GM08714 (cell line): ENCODE data around the gene SORD.
"Not testable (repeated sequence)": the region's sequence is repeated elsewhere in the genome, so short reads cannot be mapped to it uniquely, and the experiment has no call there.

Source experiments
- H3K4me3 ChIP-seq: fragments of 200-500 bp; sonication (Bioruptor generic); 2 replicates; pipeline ENCODE4 v1.5.1; 2014; ENCODE audit warnings: mild to moderate bottlenecking, low read length, inconsistent platforms
- ZNF274 ChIP-seq: IDR thresholded peaks from 2 replicates; pipeline ENCODE4 v1.6.1; 2012; ENCODE audit warnings: mild to moderate bottlenecking, low read depth, low read length

The SORD gene

DNA sequence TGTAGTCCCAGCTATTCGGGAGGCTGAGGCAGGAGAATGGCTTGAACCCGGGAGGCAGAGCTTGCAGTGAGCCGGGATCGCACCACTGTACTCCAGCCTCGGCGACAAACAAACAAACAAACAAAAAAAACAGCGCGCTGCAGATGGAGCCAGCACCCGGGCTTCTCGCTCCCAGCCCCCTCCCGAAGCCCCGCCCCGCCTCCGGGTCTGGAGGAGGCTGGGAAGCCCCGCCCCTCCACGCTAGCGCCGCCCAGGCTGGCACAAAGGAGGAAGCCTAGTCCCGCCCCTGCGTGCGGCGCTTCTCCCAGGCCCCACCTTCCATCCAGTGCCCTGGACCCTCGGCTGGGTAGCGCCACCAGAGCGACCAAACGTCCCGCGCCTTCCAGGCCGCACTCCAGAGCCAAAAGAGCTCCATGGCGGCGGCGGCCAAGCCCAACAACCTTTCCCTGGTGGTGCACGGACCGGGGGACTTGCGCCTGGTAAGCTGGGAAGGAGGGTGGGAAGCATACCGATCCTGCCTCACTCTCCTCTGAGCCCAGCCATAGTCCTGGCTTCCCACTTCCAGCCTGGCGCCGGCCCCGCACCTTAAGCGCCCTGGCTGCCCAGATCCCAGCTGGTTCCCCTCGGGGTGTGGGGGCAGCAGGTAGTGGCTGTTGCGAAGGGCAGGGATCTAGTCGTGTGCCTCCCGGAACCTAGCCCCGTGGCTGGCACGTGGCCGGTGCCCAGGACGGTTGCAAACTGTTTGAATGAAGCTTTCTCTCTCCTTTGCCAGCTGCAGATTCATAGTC lies at the start of gene SORD:
SORD (plus strand) TSS at position 325 of the 788 bp plus-strand sequence; CDS start at position 414, 89 bp downstream.
- no peak for TF ChIP-seq ZNF274
- peak within 1 kb of the TSS; percentile 78 for H3K4me3 ChIP-seq

DNA sequence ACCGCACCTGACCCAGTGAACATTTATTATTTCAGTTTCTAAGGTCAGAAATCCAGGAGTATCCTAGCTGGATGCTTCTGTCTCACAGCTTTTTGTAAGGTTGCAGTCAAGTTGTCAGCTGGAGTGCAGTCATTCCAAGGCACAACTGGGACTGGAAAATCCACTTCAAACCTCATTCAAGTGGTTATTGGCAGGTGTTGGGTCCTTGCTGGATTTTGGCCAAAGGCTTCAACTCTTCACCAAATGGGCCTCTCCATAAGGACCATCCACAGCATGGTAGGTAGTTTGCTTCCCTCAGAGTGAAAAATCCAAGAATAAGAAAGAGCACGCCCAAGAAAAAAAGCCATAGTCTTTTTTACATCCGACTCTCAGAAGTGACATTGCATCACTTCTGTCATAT lies 46.8 kb upstream of the SORD start:
- not testable (repeated sequence) for H3K4me3 ChIP-seq

DNA sequence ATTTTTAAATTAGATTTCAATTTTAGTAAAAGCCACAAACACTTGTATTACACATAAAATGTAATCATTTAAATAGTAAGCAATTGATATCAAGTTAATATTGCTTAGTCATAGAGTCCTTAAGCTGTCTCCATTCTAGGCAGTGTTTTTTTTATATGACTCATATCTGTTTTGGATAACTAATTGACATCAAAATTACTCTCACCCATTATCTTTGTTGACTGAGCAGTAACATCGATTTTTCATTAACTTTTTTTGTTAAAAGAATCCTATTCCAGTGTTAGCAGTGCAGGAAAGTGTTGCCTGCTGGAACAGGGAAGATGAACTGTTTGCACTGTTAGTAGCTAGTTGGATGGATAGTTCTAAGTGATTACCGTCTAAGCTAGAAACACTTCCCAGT lies 45.2 kb upstream of the SORD start:
- not testable (repeated sequence) for H3K4me3 ChIP-seq

DNA sequence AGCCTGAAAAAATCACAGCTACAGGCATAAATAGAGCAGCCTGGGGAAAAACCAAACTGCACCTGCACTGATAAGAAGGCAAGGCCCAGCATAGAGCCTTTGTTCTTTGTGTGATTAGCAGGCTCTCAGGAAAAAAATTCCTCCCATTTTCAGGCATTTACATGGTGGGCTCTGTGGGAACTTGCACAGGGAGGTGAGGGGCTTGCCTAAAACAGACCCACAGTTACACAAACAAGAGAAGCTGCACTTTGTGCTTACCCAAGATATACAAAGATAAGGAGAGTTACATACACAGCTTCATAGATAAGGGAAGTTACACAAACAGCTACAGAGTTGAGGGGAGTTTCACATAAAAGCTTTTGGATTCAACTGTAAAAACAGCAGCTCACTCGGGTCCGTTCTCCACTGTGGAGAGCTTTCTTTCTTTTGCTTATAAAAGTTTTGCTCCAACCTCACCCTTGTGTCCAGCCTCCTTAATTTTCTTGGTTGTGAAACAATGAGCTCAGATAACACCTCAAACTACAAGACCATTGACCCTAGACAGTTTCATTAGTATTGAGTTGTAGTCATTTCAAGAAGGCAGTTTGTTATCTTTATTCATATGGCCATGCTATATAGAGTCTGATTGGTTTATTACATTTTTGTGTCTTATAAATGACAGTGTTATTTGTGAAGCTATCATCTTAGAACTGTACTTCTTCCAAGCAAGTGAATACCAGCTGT lies 43.2 kb upstream of the SORD start:
- not testable (repeated sequence) for H3K4me3 ChIP-seq

DNA sequence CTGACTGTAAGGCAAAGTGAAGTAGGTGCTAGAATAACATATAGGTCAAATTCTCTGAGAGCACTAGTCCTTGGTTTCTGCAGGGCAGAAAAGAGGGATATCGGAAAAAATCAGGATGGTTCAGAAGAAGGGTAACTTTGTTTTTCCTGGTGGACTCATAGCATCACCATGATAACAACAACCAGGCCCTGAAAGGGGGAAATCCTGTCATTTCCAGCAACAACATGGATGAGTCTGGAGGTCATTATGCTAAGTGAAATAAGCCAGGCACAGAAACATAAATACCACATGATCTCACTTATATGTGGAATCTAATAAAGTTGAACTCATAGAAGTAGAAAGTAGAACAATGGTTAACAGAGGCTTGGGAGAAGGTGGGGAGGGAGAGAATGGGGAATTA lies 38.9 kb upstream of the SORD start:
- not testable (repeated sequence) for H3K4me3 ChIP-seq

DNA sequence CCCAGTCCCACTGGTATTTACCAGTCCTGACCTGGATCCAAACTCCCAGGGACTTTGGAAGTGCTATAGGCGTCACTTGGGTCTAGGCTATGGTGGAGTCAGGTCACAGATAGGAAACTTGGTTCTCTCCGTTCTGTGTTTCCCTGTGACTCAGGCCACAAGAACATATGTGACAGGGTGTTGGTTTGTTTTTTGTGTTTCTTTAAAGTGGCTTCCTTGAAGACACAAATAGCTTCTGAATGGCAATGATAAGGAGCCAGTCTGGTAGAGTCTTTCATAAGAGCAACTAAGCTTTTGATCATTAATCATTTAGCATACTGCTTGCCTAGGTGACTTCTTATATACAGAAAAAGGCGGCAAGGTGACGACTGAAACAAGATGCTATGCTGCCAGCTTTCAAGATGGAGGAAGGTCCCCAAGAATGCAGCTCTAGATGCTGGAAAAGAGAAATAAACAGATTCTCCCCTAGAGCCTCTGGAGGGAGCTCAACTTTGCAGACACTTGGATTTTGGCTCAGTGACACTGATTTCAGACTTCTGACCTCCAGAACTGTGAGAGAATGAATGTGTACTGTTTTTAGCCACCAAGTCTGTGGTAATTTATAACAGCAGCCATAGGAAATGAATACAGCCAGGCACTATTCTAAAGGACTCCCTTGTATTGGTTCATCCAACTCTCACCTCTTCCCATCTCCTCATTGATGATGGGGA lies 36.5 kb upstream of the SORD start:
- H3K4me3 ChIP-seq: not testable (repeated sequence)

DNA sequence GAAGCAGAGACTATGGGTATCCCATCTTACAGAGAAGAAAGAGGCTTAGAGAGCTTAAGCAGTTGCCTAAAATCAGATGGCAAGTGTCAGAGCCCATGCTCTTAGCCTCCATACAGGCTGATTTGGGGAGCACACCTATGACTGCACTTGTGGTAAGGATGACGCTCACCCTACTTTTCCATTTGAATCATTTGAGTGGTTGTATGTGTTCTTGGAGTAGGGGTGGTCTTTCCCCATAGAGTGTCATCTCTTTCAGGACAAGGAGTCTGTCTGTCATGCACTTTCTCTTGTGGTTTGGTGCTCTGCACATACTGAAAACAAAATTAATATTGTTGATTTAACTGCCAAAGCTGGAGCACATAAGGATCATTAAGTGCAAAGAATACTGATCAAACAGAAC lies 35.3 kb upstream of the SORD start:
- H3K4me3 ChIP-seq: not testable (repeated sequence)

DNA sequence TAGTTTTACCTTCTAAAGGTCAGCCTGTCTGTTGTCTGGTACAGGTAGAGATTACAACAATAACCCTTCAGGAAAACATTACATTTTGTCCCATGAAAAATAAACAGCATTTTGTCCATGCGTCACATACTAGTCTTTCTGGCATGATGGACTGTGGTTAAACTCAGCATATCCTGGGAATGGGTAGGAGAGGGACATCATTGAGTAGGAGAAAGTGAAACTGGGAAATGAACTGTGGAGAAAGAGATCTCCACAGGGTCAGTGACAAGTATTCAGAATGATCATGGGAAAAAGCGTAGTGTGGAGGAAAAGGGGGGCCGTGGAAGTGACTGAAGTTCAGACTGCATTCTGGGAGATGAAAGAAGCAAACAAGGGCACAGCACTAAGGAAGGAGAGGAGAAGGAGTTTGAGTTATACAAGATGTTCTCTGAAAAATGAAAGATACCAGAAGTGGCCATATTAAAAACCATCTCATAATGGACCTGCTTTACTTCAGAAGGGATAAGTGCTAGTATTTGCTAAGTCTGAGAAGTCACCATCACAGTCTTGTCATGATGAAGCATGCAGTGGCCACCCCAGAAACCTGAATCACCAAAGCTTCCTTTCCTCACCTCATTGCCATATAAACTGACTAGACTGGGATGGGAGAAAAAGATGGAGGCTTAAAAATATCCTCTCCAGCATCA lies 34.7 kb upstream of the SORD start:
- H3K4me3 ChIP-seq: not testable (repeated sequence)

DNA sequence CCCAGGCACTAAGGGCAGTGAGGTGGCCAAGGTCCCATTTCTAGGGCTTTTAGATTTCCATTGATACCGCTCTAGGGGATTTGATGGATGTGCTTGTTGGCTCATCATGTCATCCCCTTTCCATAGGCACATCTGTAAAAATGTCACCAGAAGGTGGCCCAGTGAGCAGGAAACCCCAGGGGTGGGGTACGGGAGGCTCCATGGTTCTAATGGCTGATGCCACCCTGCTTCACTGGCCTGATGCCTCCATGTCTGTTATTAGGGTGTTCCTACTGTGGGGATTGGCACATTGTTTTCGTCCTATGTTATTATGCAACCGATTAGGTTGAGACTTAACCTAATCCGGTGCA lies 34.1 kb upstream of the SORD start:
- not testable (repeated sequence) for H3K4me3 ChIP-seq

DNA sequence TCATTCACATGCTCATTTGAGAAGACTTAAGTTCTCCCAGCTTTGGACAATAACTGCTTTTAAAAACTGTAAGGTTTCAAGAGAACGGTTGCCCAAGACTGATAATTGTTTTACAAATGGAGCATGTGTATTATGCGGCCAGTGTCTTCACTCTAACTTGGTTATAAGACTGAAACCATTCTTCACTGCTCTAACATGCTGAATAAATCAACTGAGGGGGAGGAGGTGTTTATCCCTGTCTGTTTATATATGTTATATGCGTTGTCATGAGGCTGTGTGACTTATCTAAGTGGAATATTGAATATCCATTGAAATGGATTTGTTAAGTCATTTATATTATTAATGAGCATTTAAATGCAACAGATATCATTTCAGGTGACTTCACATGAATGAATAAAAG lies 25.4 kb upstream of the SORD start:
- H3K4me3 ChIP-seq: not testable (repeated sequence)

DNA sequence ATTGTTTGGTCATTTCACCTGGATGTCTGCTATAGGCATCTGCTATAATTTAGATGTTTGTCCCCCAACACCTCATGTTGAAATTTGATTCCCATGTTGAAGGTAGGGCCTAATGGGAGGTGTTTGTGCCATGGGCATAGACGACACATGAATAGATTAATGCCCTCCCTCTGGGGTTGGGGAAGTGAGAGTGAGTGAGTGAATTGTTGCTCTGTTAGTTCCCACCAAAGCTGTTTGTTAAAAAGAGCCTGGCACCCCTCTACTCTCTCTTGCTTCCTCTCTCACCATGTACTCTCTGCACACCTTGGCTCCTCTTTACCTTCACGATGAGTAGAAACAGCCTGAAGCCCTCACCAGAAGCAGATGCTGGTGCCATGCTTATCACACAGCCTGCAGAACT lies 23.9 kb upstream of the SORD start:
- no peak overlapping the region for H3K4me3 ChIP-seq
- no peak for TF ChIP-seq ZNF274

DNA sequence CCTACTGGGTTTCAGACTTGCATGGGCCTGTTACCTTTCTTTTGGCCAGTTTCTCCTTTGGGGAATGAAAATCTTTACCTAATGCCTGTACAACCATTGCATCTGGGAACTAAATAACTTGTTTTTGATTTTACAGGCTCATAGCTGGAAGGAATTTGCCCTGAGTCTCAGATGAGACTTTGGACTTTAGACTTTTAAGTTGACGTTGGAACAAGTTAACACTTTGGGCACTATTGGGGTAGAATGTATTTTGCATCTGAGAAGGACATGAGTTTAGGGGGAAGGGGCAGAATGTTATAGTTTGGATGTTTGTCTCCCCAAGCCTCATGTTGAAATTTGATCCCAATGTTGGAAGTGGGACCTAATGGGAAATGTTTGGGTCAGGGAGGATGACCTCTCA lies 21.8 kb upstream of the SORD start:
- H3K4me3 ChIP-seq: not testable (repeated sequence)

DNA sequence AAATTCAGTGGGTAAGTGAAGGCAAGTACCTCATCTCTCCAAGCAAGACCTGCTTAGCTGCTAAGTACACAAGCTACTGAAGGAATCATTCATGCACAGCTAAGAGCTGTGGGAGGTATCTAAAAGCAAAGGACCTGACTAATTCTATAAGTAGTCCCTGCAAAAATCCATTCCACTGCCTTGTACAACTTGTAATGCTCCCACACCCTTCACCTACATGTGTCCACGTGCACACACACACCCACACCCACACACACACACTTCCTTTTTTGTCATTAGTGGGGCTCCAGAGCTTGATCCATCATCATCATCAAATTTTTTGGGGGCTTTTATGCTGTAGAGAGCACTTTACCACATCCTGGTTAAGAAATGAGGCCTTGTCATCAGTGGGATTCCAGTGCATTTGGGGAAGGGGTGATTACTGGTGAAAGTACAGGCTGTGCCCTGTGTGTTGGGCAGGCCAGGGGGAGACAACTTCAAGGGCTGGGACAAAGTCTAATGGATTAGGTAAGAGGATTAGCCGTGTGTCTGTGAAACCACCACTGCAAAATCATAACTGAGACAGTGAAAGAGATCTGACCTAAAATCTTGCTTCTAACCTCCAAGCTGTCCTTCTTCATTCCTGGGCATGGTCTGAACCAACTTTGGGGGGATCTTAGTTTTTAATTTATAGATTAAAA lies 19.1 kb upstream of the SORD start:
- not testable (repeated sequence) for H3K4me3 ChIP-seq

DNA sequence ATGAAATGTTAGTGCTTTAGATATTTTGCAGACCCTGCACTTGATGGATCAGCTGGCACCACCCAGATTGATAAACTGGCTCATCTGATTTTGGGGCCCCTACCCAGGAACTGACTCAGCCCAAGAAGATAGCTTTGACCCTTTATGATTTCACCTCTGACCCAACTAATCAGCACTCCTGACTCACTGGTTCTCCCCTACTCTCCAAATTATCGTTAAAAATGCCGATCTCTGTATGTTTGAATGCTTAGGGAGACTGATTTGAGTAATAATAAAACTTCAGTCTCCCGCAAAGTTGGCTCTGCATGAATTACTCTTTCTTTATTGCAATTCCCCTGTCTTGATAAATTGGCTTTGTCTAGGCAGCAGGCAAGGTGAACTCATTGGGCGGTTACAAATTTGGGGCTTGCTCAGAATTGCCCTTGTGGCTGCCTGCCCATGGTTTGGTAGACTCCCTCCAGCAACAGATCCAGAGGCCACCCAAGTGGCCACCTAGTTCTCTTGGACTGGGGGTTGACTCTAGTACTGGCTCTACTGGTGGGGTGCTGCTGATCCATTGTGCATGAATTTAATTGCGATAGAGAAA lies 18.3 kb upstream of the SORD start:
- H3K4me3 ChIP-seq: not testable (repeated sequence)

DNA sequence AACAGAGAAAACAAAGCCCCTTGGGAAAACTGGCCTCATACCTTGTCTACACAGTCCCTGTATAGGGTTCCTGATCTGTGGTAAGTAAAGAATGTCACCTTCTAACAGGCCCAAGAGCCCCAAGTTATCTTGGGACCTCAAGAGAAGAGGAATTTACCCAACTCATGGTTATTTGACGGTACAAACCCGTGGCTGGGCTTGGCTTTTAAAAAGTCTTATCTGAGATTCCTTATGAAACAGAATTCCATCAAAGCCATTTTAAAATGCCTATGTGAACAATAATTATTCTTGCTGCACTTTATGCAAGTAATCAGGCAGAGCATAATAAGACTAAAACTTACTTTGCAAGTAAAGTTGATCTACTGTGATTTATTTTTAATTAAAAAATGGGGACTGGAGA lies 13.9 kb upstream of the SORD start:
- TF ChIP-seq ZNF274: no peak
- H3K4me3 ChIP-seq: no peak overlapping the region

DNA sequence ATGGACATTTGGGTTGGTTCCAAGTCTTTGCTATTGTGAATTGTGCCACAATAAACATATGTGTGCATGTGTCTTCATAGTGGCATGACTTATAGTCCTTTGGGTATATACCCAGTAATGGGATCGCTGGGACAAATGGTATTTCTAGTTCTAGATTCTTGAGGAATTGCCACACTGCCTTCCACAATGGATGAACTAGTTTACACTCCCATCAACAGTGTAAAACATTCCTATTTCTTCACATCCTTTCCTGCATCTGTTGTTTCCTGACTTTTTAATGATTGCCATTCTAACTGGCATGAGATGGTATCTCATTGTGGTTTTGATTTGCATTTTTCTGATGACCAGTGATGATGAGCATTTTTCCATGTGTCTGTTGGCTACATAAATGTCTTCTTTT lies 7.9 kb upstream of the SORD start:
- H3K4me3 ChIP-seq: not testable (repeated sequence)

DNA sequence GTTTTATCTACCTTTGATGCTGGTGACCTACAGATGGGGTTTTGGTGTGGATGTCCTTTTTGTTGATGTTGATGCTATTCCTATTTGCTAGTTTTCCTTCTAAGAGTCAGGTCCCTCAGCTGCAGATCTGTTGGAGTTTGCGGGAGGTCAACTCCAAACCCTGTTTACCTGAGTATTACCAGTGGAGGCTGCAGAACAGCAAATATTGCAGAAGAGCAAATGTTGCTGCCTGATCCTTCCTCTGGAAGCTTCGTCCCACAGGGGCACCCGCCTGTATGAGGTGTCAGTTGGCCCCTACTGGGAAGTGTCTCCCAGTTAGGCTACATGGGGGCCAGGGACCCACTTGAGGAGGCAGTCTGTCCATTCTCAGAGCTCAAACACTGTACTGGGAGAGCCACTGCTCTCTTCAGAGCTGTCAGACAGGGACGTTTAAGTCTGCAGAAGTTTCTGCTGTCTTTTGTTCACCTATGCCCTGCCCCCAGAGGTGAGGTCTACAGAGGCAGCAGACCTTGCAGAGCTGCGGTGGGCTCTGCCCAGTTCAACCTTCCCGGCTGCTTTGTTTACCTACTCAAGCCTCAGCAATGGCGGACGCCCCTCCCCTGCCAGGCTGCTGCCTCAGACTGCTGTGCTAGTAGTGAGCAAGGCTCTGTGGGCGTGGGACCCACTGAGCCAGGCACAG lies 2.6 kb upstream of the SORD start:
- not testable (repeated sequence) for H3K4me3 ChIP-seq

DNA sequence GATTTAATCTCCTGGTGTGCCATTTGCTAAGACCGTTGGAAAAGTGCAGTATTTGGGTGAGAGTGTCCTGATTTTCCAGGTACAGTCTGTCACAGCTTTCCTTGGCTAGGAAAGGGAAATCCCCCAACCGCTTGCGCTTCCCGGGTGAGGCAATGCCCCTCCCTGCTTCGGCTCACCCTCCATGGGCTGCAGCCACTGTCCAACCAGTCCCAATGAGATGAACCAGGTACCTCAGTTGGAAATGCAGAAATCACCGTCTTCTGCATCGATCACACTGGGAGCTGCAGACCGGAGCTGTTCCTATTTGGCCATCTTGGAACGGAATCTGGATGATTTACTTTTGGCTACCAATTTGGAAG lies 2.1 kb upstream of the SORD start:
- H3K4me3 ChIP-seq: not testable (repeated sequence)
